DND-41 (cell line): ENCODE measurements around the gene R3HDM1.
A peak's percentile ranks its signal among the peaks of the same experiment; 100 is the strongest.

Experiments
- ATAC-seq: fragments of 200-7000 bp; cut with Tn5 transposase; 3 replicates; pipeline ENCODE4 v1.9.1; 2021; ENCODE audit warnings: low read depth; ENCODE audit not compliant: insufficient read depth
- DNase-seq: peaks from one replicate; pipeline ENCODE4 v3.0.0-alpha.2; 2020
- H2AFZ ChIP-seq: 2 replicates; pipeline ENCODE4 v1.6.0; 2012; ENCODE audit warnings: low read depth, low read length
- H3K27ac ChIP-seq: 2 replicates; pipeline ENCODE4 v1.5.1; 2012; ENCODE audit warnings: low read length, inconsistent platforms
- H3K27me3 ChIP-seq: fragments of 200-600 bp; sonication (generic); 2 replicates; pipeline ENCODE4 v1.6.0; 2012; ENCODE audit warnings: low read length, mild to moderate bottlenecking, inconsistent platforms; ENCODE audit not compliant: insufficient read depth, poor library complexity
- H3K36me3 ChIP-seq: 2 replicates; pipeline ENCODE4 v1.5.1; 2012; ENCODE audit warnings: low read length, inconsistent platforms; ENCODE audit not compliant: insufficient read depth
- H3K4me1 ChIP-seq: 2 replicates; pipeline ENCODE4 v1.5.1; 2012; ENCODE audit warnings: mild to moderate bottlenecking, low read length; ENCODE audit not compliant: insufficient read depth
- H3K4me2 ChIP-seq: 2 replicates; pipeline ENCODE4 v1.6.0; 2012; ENCODE audit warnings: mild to moderate bottlenecking, moderate library complexity, low read length, inconsistent platforms; ENCODE audit not compliant: insufficient read depth
- H3K4me3 ChIP-seq, 2 experiments: fragments of 200-600 bp in 1 of 2; shearing (Covaris generic) in 1 of 2; 2 replicates each; pipeline ENCODE4 v1.5.1; 2012 to 2016; ENCODE audit warnings: inconsistent platforms in 2 of 2, low read length in 2 of 2, mild to moderate bottlenecking in 2 of 2, low read depth in 1 of 2, moderate library complexity in 1 of 2
- H3K79me2 ChIP-seq: 2 replicates; pipeline ENCODE4 v1.6.0; 2012; ENCODE audit warnings: low read length, inconsistent platforms; ENCODE audit not compliant: insufficient read depth
- H3K9ac ChIP-seq: 2 replicates; pipeline ENCODE4 v1.6.0; 2012; ENCODE audit warnings: low read depth, mild to moderate bottlenecking, inconsistent platforms, low read length, moderate library complexity
- H3K9me3 ChIP-seq: 2 replicates; pipeline ENCODE4 v1.5.1; 2012; ENCODE audit warnings: low read length, moderate library complexity, mild to moderate bottlenecking, inconsistent platforms; ENCODE audit not compliant: insufficient read depth, severe bottlenecking
- H4K20me1 ChIP-seq: 2 replicates; pipeline ENCODE4 v1.6.0; 2012; ENCODE audit warnings: low read length; ENCODE audit not compliant: insufficient read depth
- CTCF ChIP-seq: IDR thresholded peaks from 2 replicates; pipeline ENCODE4 v1.5.1; 2012; ENCODE audit warnings: borderline replicate concordance, low read length, moderate library complexity, mild to moderate bottlenecking; ENCODE audit not compliant: poor library complexity, severe bottlenecking; ENCODE audit errors: extremely low read depth
- EZH2 ChIP-seq: IDR thresholded peaks from 3 replicates; pipeline ENCODE4 v1.6.1; 2012; ENCODE audit warnings: borderline replicate concordance, low read depth, mild to moderate bottlenecking, moderate library complexity, low read length, inconsistent platforms; ENCODE audit not compliant: severe bottlenecking

The R3HDM1 gene

GRCh38 chr2:135590619-135591260, 59.5 kb downstream of the R3HDM1 start:
- ATAC-seq (peak; percentile 89), DNase-seq (peak; percentile 33)
- peaks cover 9% of the 10 kb centered on the region for H3K9me3 ChIP-seq
- TF ChIP-seq EZH2: no peak
- no peak for TF ChIP-seq CTCF
- no peaks in the 10 kb centered on the region for H3K27me3 ChIP-seq
- H3K79me2 ChIP-seq: peaks cover 40% of the 10 kb centered on the region; the same call in 1 of the 2 replicates
- peak overlapping the region; percentile 38 for H3K4me2 ChIP-seq
- H3K9ac ChIP-seq: 0 out of 2 replicates have a peak overlapping the region, but pooled peaks have one; percentile 18
- H2AFZ ChIP-seq: no peak overlapping the region
- no peaks in the 10 kb centered on the region for H4K20me1 ChIP-seq
- no peak overlapping the region for H3K4me3 ChIP-seq
- H3K4me1 ChIP-seq: peaks cover 35% of the 10 kb centered on the region
- H3K27ac ChIP-seq: peak overlapping the region; percentile 67
- peaks cover 6% of the 10 kb centered on the region; the same call in 1 of the 2 replicates for H3K36me3 ChIP-seq

GRCh38 chr2:135600915-135601314, 69.6 kb downstream of the R3HDM1 start:
- no peaks in the 10 kb centered on the region for H4K20me1 ChIP-seq
- no peak overlapping the region for H3K4me3 ChIP-seq
- ATAC-seq (no peak), DNase-seq (no peak)
- peak; percentile 32 for TF ChIP-seq CTCF
- no peak for TF ChIP-seq EZH2
- no peak overlapping the region for H3K4me2 ChIP-seq
- H3K27ac ChIP-seq: no peak overlapping the region
- H3K4me1 ChIP-seq: no peaks in the 10 kb centered on the region
- H3K9ac ChIP-seq: no peak overlapping the region
- H2AFZ ChIP-seq: no peak overlapping the region
- peaks cover 36% of the 10 kb centered on the region for H3K79me2 ChIP-seq
- H3K27me3 ChIP-seq: no peaks in the 10 kb centered on the region
- peaks cover 35% of the 10 kb centered on the region for H3K36me3 ChIP-seq
- H3K9me3 ChIP-seq: no peaks in the 10 kb centered on the region

GRCh38 chr2:135603543-135603942, 72.3 kb downstream of the R3HDM1 start:
- Histone ChIP-seq H3K4me1 (no peaks in the 10 kb centered on the region), H3K27me3 (no peaks in the 10 kb centered on the region), H2AFZ (no peak overlapping the region), H3K4me2 (no peak overlapping the region), H3K9me3 (no peaks in the 10 kb centered on the region), H3K36me3 (peaks cover 48% of the 10 kb centered on the region), H4K20me1 (no peaks in the 10 kb centered on the region), H3K27ac (no peak overlapping the region), H3K79me2 (peaks cover 19% of the 10 kb centered on the region), H3K4me3 (no peak overlapping the region), H3K9ac (no peak overlapping the region)
- ATAC-seq: no peak
- no peak for TF ChIP-seq CTCF
- TF ChIP-seq EZH2: no peak
- DNase-seq: no peak
